Gastroesophageal sphincter (tissue), 3 donors: Measurements from ENCODE around the gene DBN1.
A peak's percentile ranks its signal among the peaks of the same experiment; 100 is the strongest.

Experiments
- CTCF ChIP-seq, 4 experiments: fragments of 200-600 bp in 2 of 4; fragments of 450-650 bp in 2 of 4; sonication (generic) in 1 of 4; IDR thresholded peaks; one replicate each; pipeline ENCODE4 v1.5.1; 2017 to 2019; ENCODE audit warnings: antibody characterized with exemption in 4 of 4, mild to moderate bottlenecking in 2 of 4, moderate library complexity in 2 of 4
- EP300 ChIP-seq: sonication (generic); formaldehyde crosslinking; IDR thresholded peaks from one replicate; pipeline ENCODE4 v1.6.1; 2017; ENCODE audit warnings: antibody characterized with exemption, mild to moderate bottlenecking
- POLR2A ChIP-seq, 2 donors: fragments of 450-650 bp; IDR thresholded peaks; one replicate each; pipeline ENCODE4 v1.6.1; 2017; ENCODE audit warnings: antibody characterized with exemption in 2 of 2, mild to moderate bottlenecking in 2 of 2, moderate library complexity in 1 of 2
- POLR2AphosphoS5 ChIP-seq: sonication (generic); formaldehyde crosslinking; IDR thresholded peaks from one replicate; pipeline ENCODE4 v1.6.1; 2017; ENCODE audit warnings: antibody characterized with exemption

- TF ChIP-seq POLR2A (IDR thresholded peaks at IDR 0.05), result no peak
- no peak for TF ChIP-seq CTCF (IDR thresholded peaks at IDR 0.05)
- TF ChIP-seq POLR2AphosphoS5, result peak; percentile 2
- TF ChIP-seq EP300, result no peak
Measured at GRCh38 chr5:177448244-177448950, 25.0 kb downstream of the DBN1 start.
